Pancreas (tissue), 10 donors: Measurements from ENCODE around the gene PIGZ. TPM values are rescaled to one million over a fixed set of nuclear protein-coding genes. Genes with fewer than 3 reads are reported as not detected.

Source experiments
- ATAC-seq, 4 donors: fragments of 200-7000 bp; cut with Tn5 transposase; one replicate each; pipeline versions ENCODE4 v1.8.0 to v1.9.1; 2020; ENCODE audit warnings: mild to moderate bottlenecking in 4 of 4, moderate library complexity in 4 of 4
- DNase-seq, 6 donors: peaks; one replicate each; pipeline ENCODE4 v3.0.0-alpha.2; 2020
- FAIRE-seq: peaks from 2 replicates; lab custom pipeline; 2012; peaks lifted over from hg19 to GRCh38; lab: Jason Lieb, UNC
- H3K27ac ChIP-seq, 4 donors: fragments of 200-600 bp; sonication (generic); 1 replicate in 3 of 4; 2 replicates in 1 of 4; pipeline versions ENCODE4 v1.5.0 to v1.8.0; 2020
- H3K27me3 ChIP-seq, 4 donors: fragments of 200-600 bp; one replicate each; pipeline ENCODE4 v1.8.0; 2021
- H3K36me3 ChIP-seq, 3 donors: fragments of 200-600 bp; sonication (generic) in 1 of 3; one replicate each; pipeline versions ENCODE4 v1.5.0 to v1.8.0; 2020 to 2021
- H3K4me1 ChIP-seq, 3 donors: fragments of 200-600 bp; one replicate each; pipeline ENCODE4 v1.8.0; 2021
- H3K4me3 ChIP-seq, 4 donors: fragments of 200-600 bp; sonication (generic) in 2 of 4; one replicate each; pipeline versions ENCODE4 v1.5.0 to v1.8.0; 2020 to 2021
- H3K9me3 ChIP-seq, 4 donors: fragments of 200-600 bp; one replicate each; pipeline ENCODE4 v1.8.0; 2021
- CTCF ChIP-seq, 4 donors: fragments of 200-600 bp; sonication (generic) in 3 of 4; IDR thresholded peaks; one replicate each; pipeline versions ENCODE4 v1.5.0 to v1.8.0; 2021; ENCODE audit warnings: antibody characterized with exemption in 4 of 4
- WGBS, 2 donors: extraction: QIAGEN DNeasy Blood & Tissue Kit; methylation state at CpG; one replicate each; pipeline ENCODE4 v1.1.7; 2013; 5-methylcytosine and 5-hydroxymethylcytosine counted together
- intact Hi-C, 3 donors: fragments of 100-400 bp; cut with DNase I; formaldehyde crosslinking; loops; one replicate each; pipeline versions ENCODE4 v1.11.1 to v1.14.2; 2022
- polyA plus RNA-seq, 2 donors: library from polyadenylated mRNA; stranded (reverse); fragments of 200-250 nt; gene quantifications; one replicate each; pipeline ENCODE4 v1.2.3, GENCODE V29; 2013
- total RNA-seq, 6 donors: library from RNA; stranded (reverse); fragmentation: NEBNext Ultra II Directional in 4 of 6; extraction: Animal tissue kit (Norgen Biotek cat#: 25700) in 4 of 6; gene quantifications; one replicate each; pipeline versions ENCODE4 v1.2.1 to v1.2.4, GENCODE V29; 2021 to 2023
- donor health status: healthy with polysubstance abuse.
- donor health status: DM: no; HTN: no; CAD: no; lungs with moderate emphysema.
- donor health status: DM: no; HTN: no; CAD: no.
- donor health status: control.
- donor health status: control.
- donor health status: Bipolar disorder and iron deficiency.
- donor health status: DM: yes; HTN: yes; CAD: no.
- donor health status: DM: no; HTN: no; CAD: no.
- donor health status: DM: no; HTN: no; CAD: no.
- donor health status: DM: yes; HTN: yes; CAD: no.

The PIGZ gene
- total and polyA plus RNA-seq, 8 donors = 1.3 to 3.8 (median 2.1) TPM

GRCh38 chr3:197001972-197002700, 33.5 kb upstream of the PIGZ start:
- Histone ChIP-seq H3K4me3 (peak overlapping the region; percentile 42 to 69 (median 45)), H3K27me3 (no peaks in the 10 kb centered on the region), H3K4me1 (peaks cover 0 to 2% (median 0%) of the 10 kb centered on the region in 3 donors), H3K36me3 (no peaks in the 10 kb centered on the region), H3K9me3 (no peaks in the 10 kb centered on the region), H3K27ac (peak overlapping the region; percentile 6 to 76 (median 70))
- FAIRE-seq (no peak), DNase-seq (peak in 5 of 6 donors; percentile 20 to 82 (median 55)), ATAC-seq (peak; percentile 3 to 16 (median 9))
- WGBS, 2 donors = 38 to 42% methylated on average over 54 to 55 of the region's 55 CpGs
- intact Hi-C loops = no loop called here
- no peak for TF ChIP-seq CTCF (IDR thresholded peaks at IDR 0.05)

- intact Hi-C loops = no loop called here
- no peak overlapping the region for H3K27ac ChIP-seq
- peaks cover 0 to 2% (median 0%) of the 10 kb centered on the region in 3 donors for H3K4me1 ChIP-seq
- WGBS, 2 donors = 96 to 98% methylated on average over 20 of the region's 20 CpGs
- FAIRE-seq = no peak
- DNase-seq = peak in 2 of 6 donors; percentile 41 to 54
- H3K27me3 ChIP-seq = no peaks in the 10 kb centered on the region
- H3K9me3 ChIP-seq = no peaks in the 10 kb centered on the region
- no peak for TF ChIP-seq CTCF (IDR thresholded peaks at IDR 0.05)
- no peak for ATAC-seq
- no peak overlapping the region for H3K4me3 ChIP-seq
- H3K36me3 ChIP-seq = no peaks in the 10 kb centered on the region
Measured at GRCh38 chr3:197001106-197001971, 32.7 kb upstream of the PIGZ start.

DNA sequence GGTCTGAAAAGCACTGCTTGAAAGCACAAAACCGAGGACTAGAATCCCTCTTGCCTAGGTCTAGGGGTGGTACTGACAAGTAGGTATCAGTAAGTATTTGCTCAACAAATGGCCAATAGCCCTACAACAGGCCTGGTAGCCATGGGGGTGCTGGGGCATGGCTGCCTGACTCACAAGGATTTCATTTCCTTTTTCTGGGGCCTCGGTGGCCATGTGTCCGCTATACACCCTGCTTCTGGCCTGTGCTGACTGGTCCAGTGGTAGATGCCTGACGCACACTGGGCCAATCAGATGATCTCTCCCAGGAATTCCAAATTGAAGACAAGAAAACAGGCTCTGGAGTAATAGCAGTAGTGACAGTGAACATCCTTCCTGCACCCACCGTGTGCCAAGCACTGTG, 31.6 kb upstream of the PIGZ start:
- H3K36me3 ChIP-seq = no peaks in the 10 kb centered on the region
- no peak for TF ChIP-seq CTCF (IDR thresholded peaks at IDR 0.05)
- H3K9me3 ChIP-seq = no peaks in the 10 kb centered on the region
- peak in 2 of 6 donors; percentile 11 to 21 for DNase-seq
- intact Hi-C loops = no loop called here
- FAIRE-seq = no peak
- H3K4me1 ChIP-seq = peaks cover 0 to 2% (median 0%) of the 10 kb centered on the region in 3 donors
- H3K27me3 ChIP-seq = no peaks in the 10 kb centered on the region
- no peak overlapping the region for H3K4me3 ChIP-seq
- no peak overlapping the region for H3K27ac ChIP-seq
- WGBS, 2 donors = 91 to 93% methylated on average over 5 of the region's 5 CpGs
- ATAC-seq = no peak

DNA sequence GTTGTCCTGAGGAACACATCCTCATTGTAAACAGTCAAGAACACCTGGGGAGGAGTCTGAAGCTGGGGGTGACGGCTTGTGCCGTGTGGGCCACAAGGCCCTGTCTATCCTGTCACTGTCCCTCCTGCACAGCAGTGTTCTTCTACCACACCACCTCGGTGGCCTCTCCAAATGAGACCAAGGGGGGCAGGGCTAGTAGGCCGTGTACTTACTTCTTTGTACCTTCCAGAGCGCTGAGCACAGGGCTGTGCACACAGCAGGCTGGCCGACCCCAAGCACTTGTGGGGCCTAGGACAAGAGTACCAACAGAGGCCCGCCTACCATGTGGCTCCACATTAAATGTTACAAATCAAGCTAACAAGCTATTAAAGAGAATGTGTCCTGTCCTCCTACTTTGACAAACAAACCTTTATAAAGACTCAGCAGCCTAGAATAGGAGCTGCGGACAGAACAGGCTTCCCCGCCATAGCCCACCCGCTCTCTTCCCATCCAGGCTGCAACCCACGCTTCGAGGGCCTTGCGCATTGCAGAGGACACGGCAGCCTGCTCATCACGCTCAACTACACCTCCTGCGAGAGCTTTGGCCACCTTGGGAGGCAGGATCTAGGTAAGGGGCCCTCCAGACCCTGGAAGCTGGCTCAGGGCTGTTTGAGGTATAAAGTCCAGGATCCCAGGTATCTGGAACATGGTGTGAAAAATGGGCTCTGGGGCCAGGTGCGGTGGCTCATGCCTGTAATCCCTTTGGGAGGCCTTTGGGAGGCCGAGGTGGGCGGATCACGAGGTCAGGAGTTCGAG, 30.5 kb upstream of the PIGZ start:
- DNase-seq = peak in 2 of 6 donors; percentile 36 to 42
- ATAC-seq = no peak
- no peak for FAIRE-seq
- H3K4me3 ChIP-seq = no peak overlapping the region
- WGBS, 2 donors = 84 to 85% methylated on average over 21 of the region's 21 CpGs
- H3K27ac ChIP-seq = no peak overlapping the region
- no peak for TF ChIP-seq CTCF (IDR thresholded peaks at IDR 0.05)
- H3K36me3 ChIP-seq = no peaks in the 10 kb centered on the region
- intact Hi-C loops = loop anchor here in 1 of 3 donors (10.0 kb wide), 1 partner anchor 186 kb away; no protein-coding TSS in a partner anchor
- peaks cover 0 to 2% (median 0%) of the 10 kb centered on the region in 3 donors for H3K4me1 ChIP-seq
- H3K27me3 ChIP-seq = no peaks in the 10 kb centered on the region
- H3K9me3 ChIP-seq = no peaks in the 10 kb centered on the region
